H1 (cell line): Measurements from ENCODE around the gene PRR5. TPM values are rescaled to one million over a fixed set of nuclear protein-coding genes. Genes with fewer than 3 reads are reported as not detected.

Experiments
- CTCF ChIA-PET: fragments of 300-600 bp; sonication (Branson Sonifier 250); formaldehyde crosslinking; loops from one replicate; lab custom pipeline; 2021; ENCODE audit not compliant: partially characterized antibody; lab: Charles Lee
- POLR2A ChIA-PET: fragments of 300-600 bp; sonication (Branson Sonifier 250); formaldehyde crosslinking; loops from one replicate; lab custom pipeline; 2021; ENCODE audit warnings: inconsistent platforms; ENCODE audit not compliant: partially characterized antibody; lab: Charles Lee
- DNase-seq, 2 experiments: peaks; one replicate each; pipeline versions ENCODE4 v3.0.0 to v3.0.0-alpha.2; 2010 to 2022; ENCODE audit warnings: low spot score in 2 of 2, low read depth in 1 of 2, mixed read lengths in 1 of 2
- FAIRE-seq: peaks from 2 replicates; lab custom pipeline; 2011; peaks lifted over from hg19 to GRCh38; lab: Jason Lieb, UNC
- H2AFZ ChIP-seq: 2 replicates; pipeline ENCODE4 v1.8.1; 2012; ENCODE audit warnings: low read length, inconsistent platforms
- H2AK5ac ChIP-seq: 2 replicates; pipeline ENCODE4 v1.6.1; 2013; ENCODE audit warnings: low read depth, low read length
- H2BK120ac ChIP-seq: replicated peaks from 2 replicates; pipeline ENCODE3; 2013; ENCODE audit warnings: low read depth, low read length, inconsistent platforms
- H2BK12ac ChIP-seq: 2 replicates; pipeline ENCODE4 v1.6.1; 2013; ENCODE audit warnings: low read depth, low read length
- H2BK15ac ChIP-seq: 2 replicates; pipeline ENCODE4 v1.6.1; 2013; ENCODE audit warnings: low read length
- H2BK20ac ChIP-seq: 2 replicates; pipeline ENCODE4 v1.6.1; 2013; ENCODE audit warnings: low read length
- H2BK5ac ChIP-seq: 2 replicates; pipeline ENCODE4 v1.6.1; 2013; ENCODE audit warnings: low read depth, low read length
- H3K14ac ChIP-seq: 2 replicates; pipeline ENCODE4 v1.6.1; 2013; ENCODE audit warnings: inconsistent platforms; ENCODE audit not compliant: insufficient read length
- H3K18ac ChIP-seq: 2 replicates; pipeline ENCODE4 v1.6.1; 2013; ENCODE audit warnings: low read length; ENCODE audit errors: extremely low read depth
- H3K23ac ChIP-seq: 2 replicates; pipeline ENCODE4 v1.6.1; 2013; ENCODE audit warnings: inconsistent platforms; ENCODE audit not compliant: insufficient read length
- H3K23me2 ChIP-seq: 2 replicates; pipeline ENCODE4 v1.6.1; 2013; ENCODE audit warnings: low read depth, low read length
- H3K27ac ChIP-seq: 2 replicates; pipeline ENCODE4 v1.6.1; 2011; ENCODE audit warnings: low read depth, low read length, inconsistent platforms
- H3K27me3 ChIP-seq, 4 experiments: replicated peaks in 1 of 4; 1 replicate in 1 of 4; 2 replicates in 3 of 4; pipeline versions ENCODE4 v1.6.1 to v1.8.1; 2011 to 2013; ENCODE audit warnings: low read length in 3 of 4, mild to moderate bottlenecking in 3 of 4, inconsistent platforms in 2 of 4, mixed read lengths in 2 of 4, moderate library complexity in 1 of 4; ENCODE audit not compliant: control insufficient read depth in 3 of 4, insufficient read depth in 3 of 4; ENCODE audit errors: extremely low read depth in 1 of 4
- H3K36me3 ChIP-seq, 4 experiments: 2 replicates each; pipeline versions ENCODE4 v1.6.1 to v1.8.1; 2011 to 2013; ENCODE audit warnings: mild to moderate bottlenecking in 4 of 4, low read length in 3 of 4, moderate library complexity in 2 of 4, control low read depth in 1 of 4, inconsistent platforms in 1 of 4; ENCODE audit not compliant: insufficient read depth in 4 of 4, control insufficient read depth in 2 of 4
- H3K4ac ChIP-seq: replicated peaks from 2 replicates; pipeline ENCODE3; 2013; ENCODE audit warnings: low read length, low read depth, mixed read lengths, inconsistent platforms; ENCODE audit not compliant: insufficient read length
- H3K4me1 ChIP-seq, 4 experiments: replicated peaks in 1 of 4; 1 replicate in 1 of 4; 2 replicates in 3 of 4; pipeline versions ENCODE4 v1.6.1 to v1.8.1; 2011 to 2013; ENCODE audit warnings: low read length in 3 of 4, inconsistent platforms in 2 of 4, mixed read lengths in 1 of 4; ENCODE audit not compliant: insufficient read depth in 4 of 4, control insufficient read depth in 3 of 4
- H3K4me2 ChIP-seq, 2 experiments: 2 replicates each; pipeline versions ENCODE4 v1.6.1 to v1.8.1; 2011 to 2013; ENCODE audit warnings: low read depth in 2 of 2, low read length in 2 of 2, control low read depth in 1 of 2, inconsistent platforms in 1 of 2, mild to moderate bottlenecking in 1 of 2; ENCODE audit not compliant: insufficient read depth in 1 of 2
- H3K4me3 ChIP-seq, 4 experiments: fragments of 200-600, 300-600 bp in 1 of 4; sonication (generic), shearing (Covaris generic), sonication (Bioruptor Twin) in 1 of 4; 2 replicates each; pipeline versions ENCODE4 v1.5.1 to v1.8.1; 2011 to 2016; ENCODE audit warnings: low read length in 4 of 4, low read depth in 3 of 4, control low read depth in 2 of 4, inconsistent platforms in 2 of 4, mild to moderate bottlenecking in 2 of 4, mixed read lengths in 1 of 4, moderate library complexity in 1 of 4; ENCODE audit not compliant: insufficient read depth in 2 of 4; ENCODE audit errors: extremely low read depth in 1 of 4
- H3K56ac ChIP-seq: replicated peaks from 2 replicates; pipeline ENCODE3; 2013; ENCODE audit warnings: low read depth, mild to moderate bottlenecking, mixed read lengths, low read length, inconsistent platforms; ENCODE audit not compliant: insufficient read length
- H3K79me1 ChIP-seq: 2 replicates; pipeline ENCODE4 v1.6.1; 2013; ENCODE audit warnings: low read depth, low read length, control low read depth
- H3K79me2 ChIP-seq, 2 experiments: 2 replicates each; pipeline versions ENCODE4 v1.6.1 to v1.8.1; 2012 to 2013; ENCODE audit warnings: low read length in 2 of 2, mild to moderate bottlenecking in 2 of 2, inconsistent platforms in 1 of 2; ENCODE audit not compliant: insufficient read depth in 2 of 2, control insufficient read depth in 1 of 2
- H3K9ac ChIP-seq, 4 experiments: replicated peaks in 1 of 4; 1 replicate in 1 of 4; 2 replicates in 3 of 4; pipeline versions ENCODE4 v1.6.1 to v1.8.1; 2011 to 2013; ENCODE audit warnings: low read depth in 3 of 4, low read length in 3 of 4, control low read depth in 2 of 4, mild to moderate bottlenecking in 2 of 4, moderate library complexity in 2 of 4, inconsistent platforms in 1 of 4; ENCODE audit errors: extremely low read depth in 1 of 4
- H3K9me3 ChIP-seq, 2 experiments: 2 replicates each; pipeline versions ENCODE4 v1.6.1 to v1.8.1; 2012 to 2013; ENCODE audit warnings: mild to moderate bottlenecking in 2 of 2, moderate library complexity in 2 of 2, control low read depth in 1 of 2, inconsistent platforms in 1 of 2, low read depth in 1 of 2, low read length in 1 of 2, mixed read lengths in 1 of 2; ENCODE audit not compliant: insufficient read depth in 2 of 2
- H4K20me1 ChIP-seq, 2 experiments: replicated peaks in 1 of 2; 2 replicates each; pipeline versions ENCODE3 to v1.8.1; 2011 to 2013; ENCODE audit warnings: inconsistent platforms in 2 of 2, low read length in 2 of 2, mild to moderate bottlenecking in 1 of 2; ENCODE audit not compliant: insufficient read depth in 2 of 2, control insufficient read depth in 1 of 2
- H4K5ac ChIP-seq: 2 replicates; pipeline ENCODE4 v1.6.1; 2013; ENCODE audit warnings: low read length, low read depth, mixed read lengths, inconsistent platforms; ENCODE audit not compliant: insufficient read length
- H4K8ac ChIP-seq: 2 replicates; pipeline ENCODE4 v1.8.0; 2013; ENCODE audit warnings: mild to moderate bottlenecking, moderate library complexity, low read length, inconsistent platforms; ENCODE audit not compliant: insufficient read depth; ENCODE audit errors: extremely low read depth
- H4K91ac ChIP-seq: replicated peaks from 2 replicates; pipeline ENCODE3; 2013; ENCODE audit warnings: low read length, mixed read lengths, inconsistent platforms; ENCODE audit not compliant: insufficient read length
- CREB1 ChIP-seq: IDR thresholded peaks from 2 replicates; pipeline ENCODE4 v1.6.1; 2012; ENCODE audit warnings: inconsistent platforms
- KDM1A ChIP-seq: fragments of 200-600, 300-600 bp; sonication (generic); IDR thresholded peaks from 2 replicates; pipeline ENCODE4 v1.7.1; 2016; ENCODE audit warnings: mild to moderate bottlenecking, low read length, borderline replicate concordance
- MAX ChIP-seq: IDR thresholded peaks from 2 replicates; pipeline ENCODE4 v1.6.1; 2012; ENCODE audit warnings: inconsistent platforms
- RNF2 ChIP-seq: fragments of 200-900, 300-1000 bp; sonication (generic); IDR thresholded peaks from 2 replicates; pipeline ENCODE4 v1.7.1; 2016; ENCODE audit warnings: borderline replicate concordance, low read depth, mild to moderate bottlenecking, antibody characterized with exemption, low read length; ENCODE audit not compliant: poor library complexity, severe bottlenecking; ENCODE audit errors: missing control alignments
- SP1 ChIP-seq: IDR thresholded peaks from 2 replicates; pipeline ENCODE4 v1.6.1; 2011; ENCODE audit warnings: low read depth, low read length
- WGBS, 2 experiments: shearing (Covaris generic) in 1 of 2; methylation state at CpG; one replicate each; pipeline versions ENCODE4 v1.1.6 to v1.1.7; 2013 to 2015; ENCODE audit warnings: low lambda C conversion rate in 2 of 2, mixed read lengths in 2 of 2, inconsistent platforms in 1 of 2, low coverage in 1 of 2, missing lambda C conversion rate in 1 of 2; ENCODE audit not compliant: insufficient replicate concordance in 2 of 2, insufficient coverage in 1 of 2, insufficient read length in 1 of 2; ENCODE audit errors: extremely low coverage in 1 of 2, missing lambda C conversion rate in 1 of 2; 5-methylcytosine and 5-hydroxymethylcytosine counted together
- polyA plus RNA-seq, 7 experiments: library from polyadenylated mRNA; depleted of rRNA in 3 of 7; stranded (reverse) in 5 of 7; unstranded in 2 of 7; fragments of >200 nt in 5 of 7; fragments of 200-250 nt in 2 of 7; gene quantifications; 1 replicate in 5 of 7; 2 replicates in 1 of 7; 4 replicates in 1 of 7; pipeline versions ENCODE4 v1.2.1 to v1.2.3, GENCODE V29; 2011 to 2013; ENCODE audit warnings: missing spikeins in 2 of 7, mixed read lengths in 2 of 7
- total RNA-seq: library from RNA; stranded (reverse); fragmentation: NEBNext Ultra II Directional; extraction: Animal tissue kit (Norgen Biotek cat#: 25700); gene quantifications from 2 replicates; pipeline ENCODE4 v1.2.1, GENCODE V29; 2021

The PRR5 gene
- total and polyA plus RNA-seq, 2 of the 8 experiments (the other 6 are each of a cell fraction or from before 2014, with no cell fraction given) = 16.5 to 25.7 TPM

- ChIA-PET CTCF (interaction anchor here (0.8 to 1.5 kb wide), 6 partner anchors 12 to 42 kb away, joined by 3 to 7 read pairs (median 3); no protein-coding TSS in a partner anchor), POLR2A (interaction anchor here (0.9 to 1.3 kb wide), 2 partner anchors 12 to 34 kb away, joined by 3 to 4 read pairs; no protein-coding TSS in a partner anchor)
- Histone ChIP-seq H3K4me3 (no peak overlapping the region), H3K23ac (no peak overlapping the region), H2BK5ac (no peak overlapping the region), H3K18ac (no peak overlapping the region), H4K91ac (no peak overlapping the region), H3K23me2 (no peaks in the 10 kb centered on the region), H3K27me3 (no peaks in the 10 kb centered on the region), H3K9me3 (no peaks in the 10 kb centered on the region), H3K4me2 (no peak overlapping the region), H2BK120ac (no peak overlapping the region)
- DNase-seq = no peak
- TF ChIP-seq KDM1A = peak; percentile 51; the same call in 1 of the 2 replicates
- no peak for TF ChIP-seq RNF2
- no peak for TF ChIP-seq SP1
- TF ChIP-seq CREB1 = no peak
- no peak for TF ChIP-seq MAX
- TF ChIP-seq, all 59 proteins: peak for 1
- Histone ChIP-seq H3K56ac (no peak overlapping the region), H2AK5ac (no peak overlapping the region), H3K4me1 (peaks cover 0 to 1% (median 0%) of the 10 kb centered on the region in 4 experiments; a peak in 2 of 7 replicates), H2AFZ (no peak overlapping the region), H4K5ac (no peak overlapping the region), H3K9ac (no peak overlapping the region), H4K8ac (no peak overlapping the region), H3K27ac (no peak overlapping the region), H3K79me2 (peaks cover 0 to 16% of the 10 kb centered on the region in 2 experiments; a peak in 2 of 4 replicates), H3K36me3 (no peaks in the 10 kb centered on the region), H2BK12ac (no peak overlapping the region), H2BK15ac (no peak overlapping the region), H3K79me1 (peaks cover 3% of the 10 kb centered on the region), H2BK20ac (no peak overlapping the region), H3K14ac (no peak overlapping the region), H3K4ac (no peak overlapping the region), H4K20me1 (peaks cover 3 to 4% of the 10 kb centered on the region in 2 experiments)
- no peak for FAIRE-seq
- WGBS, 2 experiments = 91% methylated on average over 16 of the region's 16 CpGs; no CpG with 5 or more reads in 1 of the 2 experiments
These were observed 74.8 kb downstream of the PRR5 start for GRCh38 chr22:44776605-44777363.
